GM11168 (cell line): ENCODE results near the gene TMA7.
"Not testable (repeated sequence)": the region's sequence is repeated elsewhere in the genome, so short reads cannot be mapped to it uniquely, and the experiment has no call there.

Experiments
- in situ Hi-C: fragments of 300-500 bp; cut with MboI; formaldehyde crosslinking; loops from one replicate; pipeline ENCODE4 v1.12.0; 2022; ENCODE audit warnings: low sequenced_read_pairs; ENCODE audit not compliant: unreplicated experiment

The TMA7 gene

GRCh38 chr3:48480891-48481290 is 40.8 kb downstream of the TMA7 start:
- in situ Hi-C loops, result not testable (repeated sequence)

DNA sequence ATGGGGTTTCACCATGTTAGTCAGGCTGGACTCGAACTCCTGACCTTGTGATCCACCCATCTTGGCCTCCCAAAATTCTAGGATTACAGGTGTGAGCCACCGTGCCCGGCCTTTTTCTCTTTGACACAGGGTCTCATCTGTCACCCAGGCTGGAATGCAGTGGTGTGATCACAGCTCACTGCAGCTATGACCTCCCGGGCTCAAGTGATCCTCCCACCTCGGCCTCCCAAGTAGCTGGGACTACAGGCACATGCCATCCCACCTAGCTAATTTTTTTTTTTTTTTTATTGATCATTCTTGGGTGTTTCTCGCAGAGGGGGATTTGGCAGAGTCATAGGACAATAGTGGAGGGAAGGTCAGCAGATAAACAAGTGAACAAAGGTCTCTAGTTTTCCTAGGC is 42.8 kb downstream of the TMA7 start:
- in situ Hi-C loops, result not testable (repeated sequence)

DNA sequence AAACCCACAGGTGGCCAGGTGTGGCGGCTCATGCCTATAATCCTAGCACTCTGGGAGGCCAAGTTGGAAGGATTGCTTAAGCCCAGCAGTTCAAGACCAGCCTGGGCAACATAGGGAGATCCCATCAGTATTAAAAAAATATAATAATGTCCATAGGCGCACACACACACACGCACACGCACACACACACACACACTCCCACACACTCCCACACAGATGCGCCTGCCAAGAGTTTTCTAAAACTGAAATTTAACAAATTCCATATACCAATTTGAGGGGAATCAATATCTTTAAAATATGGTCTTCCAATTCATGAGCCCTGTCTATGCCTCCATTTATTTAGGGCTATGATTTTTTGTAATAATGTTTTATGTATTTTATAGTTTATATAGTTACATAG is 46.9 kb downstream of the TMA7 start:
- in situ Hi-C loops, result no loop called here

DNA sequence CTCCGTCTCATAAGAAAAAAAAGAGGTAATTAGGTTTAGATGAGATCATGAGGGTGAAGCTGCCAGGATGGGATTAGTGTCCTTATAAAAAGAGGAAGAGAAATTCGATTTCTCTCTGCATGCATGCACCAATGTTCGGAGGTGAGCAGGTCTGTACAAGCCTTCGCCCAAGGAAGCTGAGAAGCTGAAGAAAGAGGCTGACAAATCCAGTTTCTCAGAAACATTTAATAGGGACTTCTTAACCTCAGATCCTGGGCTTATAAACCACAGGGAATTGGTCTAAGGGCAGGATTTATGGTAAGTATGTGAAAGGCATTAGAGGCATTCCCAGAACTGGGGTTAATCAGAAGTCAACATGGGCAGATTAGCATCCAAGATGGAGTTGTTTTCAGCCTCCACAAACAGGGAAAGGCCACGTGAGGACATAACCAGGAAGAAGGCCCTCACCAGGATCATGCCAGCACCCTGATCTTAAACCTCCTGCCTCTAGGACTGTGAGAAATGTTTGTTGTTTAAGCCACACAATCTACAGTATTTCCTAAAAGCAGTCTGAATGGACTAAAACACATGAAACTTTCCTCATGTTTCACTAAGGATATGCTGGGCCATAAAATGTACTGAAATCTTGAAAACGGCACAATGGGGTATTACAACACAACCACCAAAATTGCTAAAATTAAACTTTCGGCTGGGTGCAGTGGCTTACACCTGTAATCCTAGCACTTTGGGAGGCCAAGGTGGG is 52.6 kb downstream of the TMA7 start:
- in situ Hi-C loops, result no loop called here

GRCh38 chr3:48493203-48493501 is 53.1 kb downstream of the TMA7 start:
- in situ Hi-C loops, result no loop called here
